GM23338 (cell line): ENCODE results near the gene SLCO4A1. TPM values are rescaled to one million over a fixed set of nuclear protein-coding genes. Genes with fewer than 3 reads are reported as not detected.

Experiments used
- ATAC-seq: fragments of 200-7000 bp; cut with Tn5 transposase; 3 replicates; pipeline ENCODE4 v1.9.1; 2020
- DNase-seq: peaks from one replicate; pipeline ENCODE4 v3.0.0-alpha.2; 2015; ENCODE audit warnings: low spot score
- H2AFZ ChIP-seq: fragments of 200-600 bp; sonication (generic); 2 replicates; pipeline ENCODE4 v1.8.0; 2016; ENCODE audit warnings: antibody characterized with exemption, mild to moderate bottlenecking, moderate library complexity
- H3F3A ChIP-seq: fragments of 200-600 bp; sonication (generic); replicated peaks from 2 replicates; pipeline ENCODE4 v1.8.0; 2017; ENCODE audit warnings: antibody characterized with exemption, mixed run types, low read depth
- H3K27ac ChIP-seq: fragments of 200-600 bp; sonication (generic); 2 replicates; pipeline ENCODE4 v1.6.1; 2016; ENCODE audit warnings: low read depth
- H3K27me3 ChIP-seq: fragments of 200-600 bp; sonication (generic); 2 replicates; pipeline ENCODE4 v1.8.0; 2016; ENCODE audit warnings: mild to moderate bottlenecking, mixed run types, moderate library complexity; ENCODE audit not compliant: insufficient read depth
- H3K36me3 ChIP-seq: fragments of 200-600 bp; sonication (generic); 2 replicates; pipeline ENCODE4 v1.8.0; 2016; ENCODE audit warnings: mild to moderate bottlenecking; ENCODE audit not compliant: insufficient read depth
- H3K4me1 ChIP-seq: fragments of 200-600 bp; sonication (generic); 2 replicates; pipeline ENCODE4 v1.8.0; 2016; ENCODE audit warnings: mild to moderate bottlenecking, moderate library complexity; ENCODE audit not compliant: insufficient read depth
- H3K4me2 ChIP-seq: fragments of 200-600 bp; sonication (generic); 2 replicates; pipeline ENCODE4 v1.7.1; 2017; ENCODE audit warnings: mixed run types
- H3K4me3 ChIP-seq: fragments of 200-600 bp; sonication (generic); 2 replicates; pipeline ENCODE4 v1.6.1; 2016; ENCODE audit warnings: mixed run types
- H3K79me2 ChIP-seq: fragments of 200-600 bp; sonication (generic); replicated peaks from 2 replicates; pipeline ENCODE4 v1.8.0; 2017; ENCODE audit warnings: mild to moderate bottlenecking; ENCODE audit not compliant: insufficient read depth
- H3K9me2 ChIP-seq: fragments of 200-600 bp; sonication (generic); 2 replicates; pipeline ENCODE4 v1.8.0; 2017; ENCODE audit not compliant: insufficient read depth
- H4K20me1 ChIP-seq: fragments of 200-600 bp; sonication (generic); replicated peaks from 2 replicates; pipeline ENCODE4 v1.8.0; 2017; ENCODE audit warnings: mild to moderate bottlenecking; ENCODE audit not compliant: insufficient read depth
- H3K27ac Mint-ChIP-seq: 2 replicates; pipeline ENCODE4 v1.8.0; 2020; ENCODE audit warnings: inconsistent platforms, mild to moderate bottlenecking, moderate library complexity, mixed read lengths
- H3K27me3 Mint-ChIP-seq: 3 replicates; pipeline ENCODE4 v1.8.0; 2022; ENCODE audit warnings: low read depth, mild to moderate bottlenecking, moderate library complexity, mixed read lengths, inconsistent platforms; ENCODE audit not compliant: insufficient read depth, poor library complexity
- H3K36me3 Mint-ChIP-seq: 3 replicates; pipeline ENCODE4 v1.8.0; 2021; ENCODE audit warnings: low read depth, mild to moderate bottlenecking, inconsistent platforms, moderate library complexity, mixed read lengths
- H3K4me1 Mint-ChIP-seq: 3 replicates; pipeline ENCODE4 v1.8.0; 2020; ENCODE audit warnings: mild to moderate bottlenecking, inconsistent platforms, mixed read lengths
- H3K4me3 Mint-ChIP-seq: 3 replicates; pipeline ENCODE4 v1.8.0; 2021; ENCODE audit warnings: moderate library complexity, mild to moderate bottlenecking, inconsistent platforms, mixed read lengths
- H3K9me3 Mint-ChIP-seq: 3 replicates; pipeline ENCODE4 v1.8.0; 2020; ENCODE audit warnings: moderate library complexity, mild to moderate bottlenecking, inconsistent platforms, mixed read lengths
- EZH2phosphoT487 ChIP-seq: fragments of 200-600 bp; sonication (generic); IDR thresholded peaks from one replicate; pipeline ENCODE4 v1.8.1; 2018; ENCODE audit warnings: antibody characterized with exemption; ENCODE audit not compliant: unreplicated experiment
- JUNB ChIP-seq: IDR thresholded peaks from one replicate; pipeline ENCODE4 v1.6.1; 2016; ENCODE audit warnings: antibody characterized with exemption; ENCODE audit not compliant: unreplicated experiment
- ZNF331 ChIP-seq: fragments of 250-450 bp; sonication (Bioruptor Pico); IDR thresholded peaks from 2 replicates; pipeline ENCODE4 v1.5.0; 2020; ENCODE audit warnings: low read depth, mild to moderate bottlenecking, moderate library complexity
- ZNF462 ChIP-seq: fragments of 250-450 bp; sonication (Bioruptor Pico); IDR thresholded peaks from 2 replicates; pipeline ENCODE4 v1.5.0; 2020; ENCODE audit warnings: mild to moderate bottlenecking, moderate library complexity
- polyA plus RNA-seq: library from polyadenylated mRNA; unstranded; fragments of >200 nt; fragmentation: Nextera tagmentation; extraction: Ambion mirVana; gene quantifications from 2 replicates; pipeline ENCODE4 v1.2.1, GENCODE V29; 2016
- total RNA-seq: library from RNA; depleted of rRNA; stranded (reverse); fragments of >200 nt; shearing (Covaris generic); gene quantifications from 2 replicates; pipeline ENCODE4 v1.2.3, GENCODE V29; 2014
- TF ChIP-seq, protein P1 (sequence below): IDR thresholded peaks from 2 replicates; pipeline ENCODE4 v1.6.1; 2016; ENCODE audit warnings: antibody characterized with exemption

SLCO4A1 gene
- total and polyA plus RNA-seq, 2 experiments from 2014 or later, result 28.5 to 41.6 TPM

- H3K36me3 ChIP-seq, result no peaks in the 10 kb centered on the region
- H4K20me1 ChIP-seq, result peaks cover 18% of the 10 kb centered on the region
- H3K9me2 ChIP-seq, result no peaks in the 10 kb centered on the region
- peaks cover 13% of the 10 kb centered on the region for H3K27me3 ChIP-seq
- Mint-ChIP-seq H3K27me3 (peaks cover 21% of the 10 kb centered on the region), H3K9me3 (no peaks in the 10 kb centered on the region), H3K36me3 (no peaks in the 10 kb centered on the region; the same call in 2 of the 3 replicates), H3K4me3 (no peak overlapping the region), H3K4me1 (peaks cover 22% of the 10 kb centered on the region), H3K27ac (no peak overlapping the region)
- peaks cover 80% of the 10 kb centered on the region for H3K79me2 ChIP-seq
- H3F3A ChIP-seq, result no peaks in the 10 kb centered on the region; the same call in 1 of the 2 replicates
- peaks cover 16% of the 10 kb centered on the region for H3K4me1 ChIP-seq
- H2AFZ ChIP-seq, result no peak overlapping the region
- no peak overlapping the region for H3K4me2 ChIP-seq
- H3K27ac ChIP-seq, result no peak overlapping the region
- TF ChIP-seq ZNF331 (CRISPR knock-in tag) (no peak), EZH2phosphoT487 (no peak), JUNB (no peak), ZNF462 (CRISPR knock-in tag) (no peak)
- TF ChIP-seq, protein P1, sequence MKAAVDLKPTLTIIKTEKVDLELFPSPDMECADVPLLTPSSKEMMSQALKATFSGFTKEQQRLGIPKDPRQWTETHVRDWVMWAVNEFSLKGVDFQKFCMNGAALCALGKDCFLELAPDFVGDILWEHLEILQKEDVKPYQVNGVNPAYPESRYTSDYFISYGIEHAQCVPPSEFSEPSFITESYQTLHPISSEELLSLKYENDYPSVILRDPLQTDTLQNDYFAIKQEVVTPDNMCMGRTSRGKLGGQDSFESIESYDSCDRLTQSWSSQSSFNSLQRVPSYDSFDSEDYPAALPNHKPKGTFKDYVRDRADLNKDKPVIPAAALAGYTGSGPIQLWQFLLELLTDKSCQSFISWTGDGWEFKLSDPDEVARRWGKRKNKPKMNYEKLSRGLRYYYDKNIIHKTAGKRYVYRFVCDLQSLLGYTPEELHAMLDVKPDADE, result no peak
- ATAC-seq (no peak), DNase-seq (no peak)
- H3K4me3 ChIP-seq, result no peak overlapping the region
These were observed 4.7 kb downstream of the SLCO4A1 start for GRCh38 chr20:62646851-62647520.
